Caco-2 (cell line): ENCODE results near the gene FOXO3. TPM values are rescaled to one million over a fixed set of nuclear protein-coding genes. Genes with fewer than 3 reads are reported as not detected.

Source experiments
- BruUV-seq: library from RNA; stranded (reverse); fragments of 400-500 nt; replicated peaks from 2 replicates; lab custom pipeline; 2021; lab: Mats Ljungman, UMichigan
- CTCF ChIA-PET: fragments of 300-600 bp; sonication (Branson Sonifier 250); formaldehyde crosslinking; loops from one replicate; lab custom pipeline; 2022; ENCODE audit warnings: antibody characterized with exemption; lab: Charles Lee
- POLR2A ChIA-PET: fragments of 300-600 bp; sonication (Branson Sonifier 250); formaldehyde crosslinking; loops from one replicate; lab custom pipeline; 2022; ENCODE audit warnings: antibody characterized with exemption; lab: Charles Lee
- DNase-seq, 2 experiments: peaks; one replicate each; pipeline versions ENCODE4 v3.0.0 to v3.0.0-alpha.2; 2020 to 2022
- H3K27me3 ChIP-seq: replicated peaks from 2 replicates; pipeline ENCODE4 v1.6.0; 2011; ENCODE audit warnings: low read length; ENCODE audit not compliant: control insufficient read depth, insufficient read depth
- H3K36me3 ChIP-seq: 2 replicates; pipeline ENCODE4 v1.5.1; 2011; ENCODE audit warnings: low read length; ENCODE audit not compliant: control insufficient read depth, insufficient read depth
- H3K4me1 ChIP-seq: fragments of 250-450 bp; sonication (Bioruptor Pico); 2 replicates; pipeline ENCODE4 v1.5.1; 2020; ENCODE audit warnings: mild to moderate bottlenecking
- H3K4me3 ChIP-seq: 2 replicates; pipeline ENCODE4 v1.5.1; 2011; ENCODE audit warnings: low read depth, mild to moderate bottlenecking, control low read depth, low read length
- H3K9me3 ChIP-seq: fragments of 250-450 bp; sonication (Bioruptor Pico); 2 replicates; pipeline ENCODE4 v1.5.1; 2020; ENCODE audit warnings: mild to moderate bottlenecking, moderate library complexity
- H3K27ac Mint-ChIP-seq: one replicate; pipeline ENCODE4 v1.8.0; 2022; ENCODE audit warnings: mixed read lengths; ENCODE audit not compliant: unreplicated experiment
- H3K27me3 Mint-ChIP-seq: one replicate; pipeline ENCODE4 v1.8.0; 2022; ENCODE audit warnings: mixed read lengths; ENCODE audit not compliant: insufficient read depth, unreplicated experiment
- H3K36me3 Mint-ChIP-seq: one replicate; pipeline ENCODE4 v1.8.0; 2022; ENCODE audit warnings: mild to moderate bottlenecking, mixed read lengths; ENCODE audit not compliant: insufficient read depth, unreplicated experiment
- H3K4me1 Mint-ChIP-seq: one replicate; pipeline ENCODE4 v1.8.0; 2022; ENCODE audit warnings: low read depth, mixed read lengths; ENCODE audit not compliant: unreplicated experiment
- H3K4me3 Mint-ChIP-seq: one replicate; pipeline ENCODE4 v1.8.0; 2022; ENCODE audit warnings: mild to moderate bottlenecking, moderate library complexity, mixed read lengths; ENCODE audit not compliant: unreplicated experiment
- H3K9me3 Mint-ChIP-seq: one replicate; pipeline ENCODE4 v1.8.0; 2022; ENCODE audit warnings: mixed read lengths; ENCODE audit not compliant: unreplicated experiment
- CTCF ChIP-seq, 2 experiments: fragments of 200-600 bp in 1 of 2; IDR thresholded peaks; 1 replicate in 1 of 2; 2 replicates in 1 of 2; pipeline versions ENCODE4 v1.5.1 to v1.8.0; 2011 to 2022; ENCODE audit warnings: antibody characterized with exemption in 1 of 2, control low read depth in 1 of 2, inconsistent platforms in 1 of 2, low read depth in 1 of 2, low read length in 1 of 2, mild to moderate bottlenecking in 1 of 2, moderate library complexity in 1 of 2; ENCODE audit not compliant: insufficient read depth in 1 of 2, severe bottlenecking in 1 of 2, unreplicated experiment in 1 of 2
- intact Hi-C: fragments of 100-400 bp; cut with micrococcal nuclease; formaldehyde crosslinking; loops from one replicate; pipeline ENCODE4 v1.10.0; 2022; ENCODE audit not compliant: unreplicated experiment
- total RNA-seq: library from RNA; stranded (reverse); gene quantifications from 2 replicates; pipeline ENCODE4 v1.2.3, GENCODE V29; 2022

The FOXO3 gene
- total RNA-seq, 1 experiment from 2014 or later = 34.3 TPM

GRCh38 chr6:108526739-108527174 lies 34.0 kb upstream of the FOXO3 start:
- intact Hi-C loops = loop anchor here (1.0 kb wide), 2 partner anchors 413 to 546 kb away; no protein-coding TSS in a partner anchor
- Mint-ChIP-seq H3K36me3 (no peaks in the 10 kb centered on the region), H3K27ac (no peak overlapping the region), H3K4me3 (no peak overlapping the region), H3K27me3 (no peaks in the 10 kb centered on the region), H3K4me1 (peaks cover 9% of the 10 kb centered on the region), H3K9me3 (no peaks in the 10 kb centered on the region)
- Histone ChIP-seq H3K27me3 (no peaks in the 10 kb centered on the region), H3K9me3 (no peaks in the 10 kb centered on the region), H3K4me3 (no peak overlapping the region), H3K36me3 (no peaks in the 10 kb centered on the region), H3K4me1 (peaks cover 8% of the 10 kb centered on the region)
- TF ChIP-seq CTCF (IDR thresholded peaks at IDR 0.05; ENCODE audit: insufficient read depth in 1 of 2, low read depth in 1 of 2, low read length in 1 of 2, severe bottlenecking in 1 of 2, unreplicated experiment in 1 of 2) = peak; percentile 69 to 78
- no TSS peak for BruUV-seq
- DNase-seq = peak in 1 of 2 experiments; percentile 31
- ChIA-PET CTCF (no interaction called here), POLR2A (no interaction called here)

GRCh38 chr6:108528878-108529277 lies 31.8 kb upstream of the FOXO3 start:
- Histone ChIP-seq H3K9me3 (no peaks in the 10 kb centered on the region), H3K36me3 (no peaks in the 10 kb centered on the region), H3K27me3 (no peaks in the 10 kb centered on the region), H3K4me1 (peaks cover 8% of the 10 kb centered on the region), H3K4me3 (no peak overlapping the region)
- ChIA-PET CTCF (interaction anchor here (0.7 kb wide), 1 partner anchor 13 kb away, joined by 3 read pairs; no protein-coding TSS in a partner anchor), POLR2A (no interaction called here)
- Mint-ChIP-seq H3K4me3 (no peak overlapping the region), H3K36me3 (no peaks in the 10 kb centered on the region), H3K27me3 (no peaks in the 10 kb centered on the region), H3K9me3 (no peaks in the 10 kb centered on the region), H3K4me1 (peaks cover 9% of the 10 kb centered on the region), H3K27ac (no peak overlapping the region)
- no TSS peak for BruUV-seq
- no peak for DNase-seq
- no peak for TF ChIP-seq CTCF (IDR thresholded peaks at IDR 0.05; ENCODE audit: insufficient read depth in 1 of 2, low read depth in 1 of 2, low read length in 1 of 2, severe bottlenecking in 1 of 2, unreplicated experiment in 1 of 2)
- intact Hi-C loops = no loop called here

GRCh38 chr6:108531332-108531731 lies 29.4 kb upstream of the FOXO3 start:
- peak in 1 of 2 experiments; percentile 17 for DNase-seq
- ChIA-PET POLR2A (no interaction called here), CTCF (interaction anchor here (1.1 kb wide), 1 partner anchor 11 kb away, joined by 3 read pairs; no protein-coding TSS in a partner anchor)
- no peaks in the 10 kb centered on the region for H3K36me3 Mint-ChIP-seq
- H3K36me3 ChIP-seq = no peaks in the 10 kb centered on the region
- BruUV-seq = no TSS peak
- no peaks in the 10 kb centered on the region for H3K27me3 Mint-ChIP-seq
- H3K27ac Mint-ChIP-seq = no peak overlapping the region
- peak; percentile 12 to 14 for TF ChIP-seq CTCF (IDR thresholded peaks at IDR 0.05; ENCODE audit: insufficient read depth in 1 of 2, low read depth in 1 of 2, low read length in 1 of 2, severe bottlenecking in 1 of 2, unreplicated experiment in 1 of 2)
- H3K27me3 ChIP-seq = no peaks in the 10 kb centered on the region
- no peaks in the 10 kb centered on the region for H3K9me3 ChIP-seq
- H3K4me3 Mint-ChIP-seq = no peak overlapping the region
- H3K4me3 ChIP-seq = no peak overlapping the region
- H3K4me1 Mint-ChIP-seq = no peaks in the 10 kb centered on the region
- intact Hi-C loops = no loop called here
- no peaks in the 10 kb centered on the region for H3K9me3 Mint-ChIP-seq
- no peaks in the 10 kb centered on the region for H3K4me1 ChIP-seq
